ENCODE measurements around the gene PAPOLA.

- no peak for TF ChIP-seq CEBPB (IDR thresholded peaks at IDR 0.05)
- TF ChIP-seq CTCF (IDR thresholded peaks at IDR 0.05), result no peak
- no peak for TF ChIP-seq MAFK (IDR thresholded peaks at IDR 0.05; ENCODE audit: partially characterized antibody)
- no peak for TF ChIP-seq ZC3H11A (IDR thresholded peaks at IDR 0.05)
- no peak for TF ChIP-seq MAZ (IDR thresholded peaks at IDR 0.05; ENCODE audit: borderline replicate concordance, low read depth, low read length)
- peak; percentile 39; the same call in 1 of the 2 replicates for TF ChIP-seq PHF8 (IDR thresholded peaks at IDR 0.05; ENCODE audit: borderline replicate concordance, low read depth)
- TF ChIP-seq EP300 (IDR thresholded peaks at IDR 0.05), result no peak
- peak; percentile 44 for TF ChIP-seq POLR2A (IDR thresholded peaks at IDR 0.05; ENCODE audit: low read length)
- TF ChIP-seq NPAS2 (CRISPR knock-in tag; IDR thresholded peaks at IDR 0.05; ENCODE audit: borderline replicate concordance), result no peak
- no peak for TF ChIP-seq HMGXB4 (CRISPR knock-in tag; IDR thresholded peaks at IDR 0.05; ENCODE audit: borderline replicate concordance)
- peak; percentile 73 for TF ChIP-seq MAX (IDR thresholded peaks at IDR 0.05)
- no peak for TF ChIP-seq BHLHE40 (IDR thresholded peaks at IDR 0.05; ENCODE audit: low read depth, low read length)
- TF ChIP-seq CBX2 (IDR thresholded peaks at IDR 0.05; ENCODE audit: borderline replicate concordance, low read depth), result no peak
- TF ChIP-seq, protein P1, sequence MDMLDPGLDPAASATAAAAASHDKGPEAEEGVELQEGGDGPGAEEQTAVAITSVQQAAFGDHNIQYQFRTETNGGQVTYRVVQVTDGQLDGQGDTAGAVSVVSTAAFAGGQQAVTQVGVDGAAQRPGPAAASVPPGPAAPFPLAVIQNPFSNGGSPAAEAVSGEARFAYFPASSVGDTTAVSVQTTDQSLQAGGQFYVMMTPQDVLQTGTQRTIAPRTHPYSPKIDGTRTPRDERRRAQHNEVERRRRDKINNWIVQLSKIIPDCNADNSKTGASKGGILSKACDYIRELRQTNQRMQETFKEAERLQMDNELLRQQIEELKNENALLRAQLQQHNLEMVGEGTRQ (IDR thresholded peaks at IDR 0.05), result no peak
Observed at GRCh38 chr14:96592591-96593386, 90.6 kb downstream of the PAPOLA start.
